K562 (cell line): Measurements from ENCODE around the gene FHIT.

Source experiments
- EP300 ChIP-seq: IDR thresholded peaks from 2 replicates; pipeline ENCODE4 v1.6.1; 2012; ENCODE audit warnings: low read length, improper control_type of control experiment
- EZH2 ChIP-seq: IDR thresholded peaks from 2 replicates; pipeline ENCODE4 v1.6.1; 2012; ENCODE audit warnings: low read depth, mild to moderate bottlenecking, inconsistent platforms, low read length, borderline replicate concordance
- GATAD2A ChIP-seq: fragments of 450-650 bp; IDR thresholded peaks from 2 replicates; pipeline ENCODE4 v1.6.1; 2017
- MYBL2 ChIP-seq, 2 experiments: fragments of 450-650 bp in 1 of 2; sonication (generic) in 1 of 2; formaldehyde crosslinking in 1 of 2; IDR thresholded peaks; 2 replicates each; pipeline versions ENCODE4 v1.6.1 to v1.8.1; 2017 to 2022; ENCODE audit warnings: borderline replicate concordance in 1 of 2, inconsistent platforms in 1 of 2, low read depth in 1 of 2, mild to moderate bottlenecking in 1 of 2, missing genetic modification reagents in 1 of 2, moderate library complexity in 1 of 2
- ZNF143 ChIP-seq: sonication (generic); formaldehyde crosslinking; IDR thresholded peaks from 2 replicates; pipeline ENCODE4 v1.9.0; 2022; ENCODE audit warnings: mild to moderate bottlenecking, missing genetic modification reagents
- ZNF23 ChIP-seq: fragments of 250-450 bp; sonication (Bioruptor Pico); IDR thresholded peaks from 2 replicates; pipeline ENCODE4 v1.4.0; 2020; ENCODE audit warnings: mild to moderate bottlenecking
- ZNF316 ChIP-seq: fragments of 450-650 bp; IDR thresholded peaks from 2 replicates; pipeline ENCODE4 v1.6.1; 2016
- TF ChIP-seq, protein P1 (sequence below), 3 experiments: IDR thresholded peaks in 2 of 3; conservative IDR thresholded peaks in 1 of 3; 2 replicates each; pipeline ENCODE4 v1.5.1; 2011 to 2012; ENCODE audit warnings: low read length in 3 of 3, mild to moderate bottlenecking in 3 of 3, control low read depth in 2 of 3, improper control_type of control experiment in 1 of 3, inconsistent platforms in 1 of 3, low read depth in 1 of 3, mixed read lengths in 1 of 3, moderate library complexity in 1 of 3; ENCODE audit not compliant: insufficient read depth in 2 of 3

DNA sequence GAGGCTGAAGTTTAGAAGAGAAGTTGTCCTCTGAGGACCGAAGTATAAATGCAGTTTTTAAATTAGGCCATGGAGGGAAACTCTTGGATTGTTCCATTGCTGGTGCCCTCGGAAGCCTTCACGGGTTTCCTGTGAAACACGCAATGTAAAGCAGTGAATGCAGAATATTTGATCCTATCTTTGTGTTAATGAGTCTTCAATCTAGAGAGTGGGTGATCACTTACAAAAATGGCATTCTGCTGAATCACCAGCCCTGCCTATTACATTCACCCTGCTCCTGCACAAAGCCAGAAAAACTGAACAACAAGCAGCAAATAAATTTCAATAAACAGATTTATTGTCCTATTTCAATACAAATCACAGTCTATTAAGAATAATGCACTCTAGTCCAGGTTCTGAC is 1063.9 kb downstream of the FHIT start:
- TF ChIP-seq ZNF316 (no peak), ZNF143 (CRISPR knock-in tag) (no peak), MYBL2 (IDR thresholded peaks at IDR 0.05; ENCODE audit: low read depth) (no peak), MYBL2 (CRISPR knock-in tag; IDR thresholded peaks at IDR 0.05; ENCODE audit: borderline replicate concordance) (no peak), EZH2 (no peak), EP300 (no peak), ZNF23 (CRISPR knock-in tag) (no peak), GATAD2A (no peak)
- TF ChIP-seq, protein P1, sequence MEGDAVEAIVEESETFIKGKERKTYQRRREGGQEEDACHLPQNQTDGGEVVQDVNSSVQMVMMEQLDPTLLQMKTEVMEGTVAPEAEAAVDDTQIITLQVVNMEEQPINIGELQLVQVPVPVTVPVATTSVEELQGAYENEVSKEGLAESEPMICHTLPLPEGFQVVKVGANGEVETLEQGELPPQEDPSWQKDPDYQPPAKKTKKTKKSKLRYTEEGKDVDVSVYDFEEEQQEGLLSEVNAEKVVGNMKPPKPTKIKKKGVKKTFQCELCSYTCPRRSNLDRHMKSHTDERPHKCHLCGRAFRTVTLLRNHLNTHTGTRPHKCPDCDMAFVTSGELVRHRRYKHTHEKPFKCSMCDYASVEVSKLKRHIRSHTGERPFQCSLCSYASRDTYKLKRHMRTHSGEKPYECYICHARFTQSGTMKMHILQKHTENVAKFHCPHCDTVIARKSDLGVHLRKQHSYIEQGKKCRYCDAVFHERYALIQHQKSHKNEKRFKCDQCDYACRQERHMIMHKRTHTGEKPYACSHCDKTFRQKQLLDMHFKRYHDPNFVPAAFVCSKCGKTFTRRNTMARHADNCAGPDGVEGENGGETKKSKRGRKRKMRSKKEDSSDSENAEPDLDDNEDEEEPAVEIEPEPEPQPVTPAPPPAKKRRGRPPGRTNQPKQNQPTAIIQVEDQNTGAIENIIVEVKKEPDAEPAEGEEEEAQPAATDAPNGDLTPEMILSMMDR (IDR thresholded peaks at IDR 0.05 in 2 of 3, conservative IDR thresholded peaks at IDR 0.05 in 1 of 3; ENCODE audit: insufficient read depth in 2 of 3, low read depth in 1 of 3, low read length in 3 of 3): no peak
